HG02623 (cell line): ENCODE data around the gene AJAP1.

Experiments used
- ATAC-seq: cut with Tn5 transposase; IDR thresholded peaks from one replicate; pipeline ENCODE4 v1.9.1; 2021; ENCODE audit warnings: moderate library complexity; ENCODE audit not compliant: unreplicated experiment

AJAP1 gene

DNA sequence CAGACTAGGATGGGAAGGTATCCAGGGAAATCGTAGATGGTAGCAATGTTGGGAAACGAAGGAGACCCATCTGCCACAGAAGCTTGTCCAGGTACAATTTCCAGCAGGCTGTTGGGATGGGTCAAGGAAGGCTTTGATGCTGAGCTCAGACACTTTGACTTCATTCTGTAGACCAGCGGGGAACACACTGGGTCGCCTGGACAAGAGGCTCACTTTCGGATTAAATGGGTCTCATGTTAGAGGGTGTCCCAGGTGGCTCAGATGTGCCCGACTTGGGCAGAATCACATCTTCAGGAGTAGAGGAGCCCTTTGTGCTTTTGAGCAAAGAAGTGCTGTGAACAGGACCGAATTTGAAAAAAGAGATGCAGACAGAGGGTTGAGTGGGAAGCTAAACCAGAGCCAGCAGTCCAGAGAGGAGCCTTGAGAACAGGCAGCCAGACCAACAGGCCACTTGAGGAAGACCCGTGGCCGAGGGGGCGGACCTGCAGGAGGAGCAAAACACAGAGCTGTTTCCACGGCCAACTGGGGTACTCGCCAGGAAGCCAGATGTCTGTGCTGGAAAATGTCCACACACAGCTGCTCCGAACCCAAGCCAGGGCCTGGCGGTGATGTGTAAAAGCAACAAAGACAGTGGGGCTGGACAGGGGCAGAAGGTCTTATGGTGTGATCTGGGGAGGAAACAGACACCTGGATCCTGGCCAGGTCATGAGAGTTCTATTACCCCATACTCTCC, 146.9 kb downstream of the AJAP1 start:
- ATAC-seq, result no peak

DNA sequence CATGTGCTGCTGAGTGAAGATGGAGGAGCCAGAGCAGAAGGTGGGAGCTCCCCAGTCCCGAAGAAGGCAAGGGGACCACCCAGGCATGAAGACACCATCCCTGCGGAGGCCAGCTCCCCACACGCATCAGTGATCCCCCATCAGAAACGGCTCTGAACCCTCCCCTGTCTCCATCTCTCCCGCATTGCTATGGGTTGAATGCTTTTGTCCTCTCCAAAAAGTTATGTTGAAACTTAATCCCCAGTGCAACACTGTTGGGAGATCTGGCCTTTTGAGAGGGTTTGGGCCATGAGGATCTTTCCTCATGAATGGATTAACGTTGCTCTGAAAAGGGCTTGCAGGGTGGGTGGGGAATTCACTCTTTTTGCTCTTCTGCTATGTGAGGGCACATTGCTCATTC, 147.6 kb downstream of the AJAP1 start:
- ATAC-seq, result no peak

DNA sequence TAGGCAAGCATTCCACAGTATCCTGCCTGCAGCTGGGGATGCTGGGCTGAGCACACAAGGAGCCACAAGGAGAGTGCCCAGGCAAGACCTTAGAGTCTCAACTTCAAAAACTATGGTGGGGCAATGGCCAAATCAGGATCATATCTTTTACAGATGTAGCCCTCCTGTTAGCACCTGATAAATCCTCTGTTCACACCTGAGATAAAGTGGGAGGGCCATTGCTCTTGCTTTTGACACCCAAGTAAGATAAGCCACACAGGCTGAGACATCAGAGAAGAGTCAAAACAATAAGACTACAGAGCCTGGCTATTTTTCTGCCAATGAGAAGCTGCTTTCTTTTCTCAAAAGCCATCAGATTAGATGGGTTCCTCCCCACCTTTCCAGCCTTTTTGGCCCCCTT, 148.9 kb downstream of the AJAP1 start:
- no peak for ATAC-seq

DNA sequence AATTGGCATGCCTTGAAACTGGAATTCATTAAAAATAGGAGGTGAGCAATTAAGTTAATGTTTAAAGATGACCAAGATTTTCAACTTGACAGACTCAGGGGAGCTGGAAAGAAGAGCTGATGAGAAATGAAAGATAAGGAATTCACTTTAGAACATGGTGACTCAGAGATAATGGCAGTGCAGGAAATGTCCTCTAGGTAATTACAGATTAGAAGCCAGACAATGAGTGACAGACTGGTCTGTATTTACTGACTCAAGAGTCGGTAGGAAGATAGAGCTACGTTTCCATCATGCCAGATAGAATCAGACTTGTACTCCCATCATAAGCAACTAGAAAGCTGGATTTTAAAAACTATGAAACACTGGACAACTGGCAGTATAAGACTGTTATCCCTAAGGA, 151.6 kb downstream of the AJAP1 start:
- no peak for ATAC-seq

DNA sequence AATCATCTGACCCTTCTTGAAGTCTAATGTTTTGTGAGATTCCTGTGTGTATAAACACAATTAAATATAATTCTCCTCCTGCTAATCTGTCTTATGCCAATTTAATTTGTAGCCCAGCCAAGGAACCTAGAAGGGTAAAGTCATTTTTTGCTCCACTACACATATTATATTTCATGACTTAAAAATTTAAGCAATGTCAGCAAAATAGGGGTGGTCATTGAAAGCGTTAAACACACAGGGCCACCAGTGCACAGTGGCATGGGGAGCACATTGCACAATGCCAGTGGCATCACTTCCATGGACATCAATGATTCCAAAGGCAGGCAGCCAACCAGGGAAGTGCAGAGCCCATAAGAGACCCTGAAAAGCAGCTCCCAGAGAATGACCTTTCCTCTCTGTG, 166.1 kb downstream of the AJAP1 start:
- no peak for ATAC-seq

DNA sequence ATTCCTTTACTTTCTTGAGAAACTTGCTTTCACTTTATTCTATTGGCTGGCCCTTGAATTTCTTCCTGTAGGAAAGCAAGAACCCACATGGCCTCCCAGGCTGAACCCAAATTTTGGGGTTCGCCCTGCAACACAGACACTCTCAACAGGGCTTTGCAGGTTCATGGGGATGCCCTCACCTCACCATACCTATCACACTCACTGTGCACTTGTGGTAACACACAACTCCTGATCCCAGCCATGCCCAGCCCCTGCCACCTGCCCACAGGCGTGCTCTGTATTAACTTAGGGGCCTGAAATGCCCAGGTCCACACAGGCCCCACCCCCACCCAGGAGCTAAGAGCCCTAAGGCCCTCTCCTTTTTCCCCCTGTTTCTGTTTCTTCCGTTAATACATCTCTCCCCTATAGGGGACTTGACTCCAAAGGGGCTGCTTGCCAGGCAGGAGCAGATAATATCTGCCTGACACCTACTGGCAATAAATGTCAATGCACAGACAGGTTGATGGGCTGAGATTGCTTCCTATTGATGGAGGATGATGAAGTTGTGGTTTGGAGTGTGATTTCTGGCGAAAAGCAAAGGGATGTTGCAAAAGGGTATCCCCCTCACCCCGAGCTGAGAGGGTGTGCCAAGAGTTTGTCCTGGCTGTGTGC, 171.5 kb downstream of the AJAP1 start:
- no peak for ATAC-seq

DNA sequence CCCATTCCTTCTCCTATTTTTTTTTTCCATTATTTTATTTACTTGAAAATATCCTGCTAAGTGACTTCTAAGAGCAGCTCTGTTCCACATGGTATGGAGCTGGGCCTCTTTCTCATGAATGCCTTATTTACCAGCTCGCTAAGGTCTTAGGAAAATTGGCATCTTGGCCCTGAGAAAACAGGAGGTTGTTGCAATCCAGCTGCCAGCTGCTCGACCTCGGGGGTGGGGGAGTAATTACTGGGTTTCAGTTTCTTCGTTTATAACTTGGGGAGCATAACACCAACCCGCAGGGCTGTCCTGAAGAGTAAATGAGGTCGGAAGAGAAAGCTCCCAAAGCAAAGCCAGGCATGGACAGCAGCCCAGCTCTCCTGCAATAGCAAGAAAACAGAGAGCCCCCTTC, 176.3 kb downstream of the AJAP1 start:
- no peak for ATAC-seq

DNA sequence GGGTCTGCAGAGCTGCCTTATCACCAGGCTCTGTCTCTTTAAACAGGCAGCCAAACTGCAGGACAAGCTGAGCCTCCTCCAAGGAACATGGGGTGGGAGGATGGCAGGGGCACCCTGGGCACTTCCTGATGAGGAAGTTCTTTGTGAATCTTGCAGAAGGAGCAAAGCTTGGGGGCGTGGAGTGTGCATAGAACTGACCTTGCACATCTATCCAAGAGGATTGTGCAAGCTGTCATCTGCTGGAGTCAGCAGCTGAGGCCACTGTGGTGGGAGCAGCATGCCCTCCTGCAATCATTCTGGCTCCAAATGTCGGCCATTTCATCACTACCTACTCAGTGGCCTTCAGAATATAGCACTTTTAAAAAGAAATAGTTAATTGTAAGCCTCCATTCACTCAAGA, 182.2 kb downstream of the AJAP1 start:
- ATAC-seq, result no peak

DNA sequence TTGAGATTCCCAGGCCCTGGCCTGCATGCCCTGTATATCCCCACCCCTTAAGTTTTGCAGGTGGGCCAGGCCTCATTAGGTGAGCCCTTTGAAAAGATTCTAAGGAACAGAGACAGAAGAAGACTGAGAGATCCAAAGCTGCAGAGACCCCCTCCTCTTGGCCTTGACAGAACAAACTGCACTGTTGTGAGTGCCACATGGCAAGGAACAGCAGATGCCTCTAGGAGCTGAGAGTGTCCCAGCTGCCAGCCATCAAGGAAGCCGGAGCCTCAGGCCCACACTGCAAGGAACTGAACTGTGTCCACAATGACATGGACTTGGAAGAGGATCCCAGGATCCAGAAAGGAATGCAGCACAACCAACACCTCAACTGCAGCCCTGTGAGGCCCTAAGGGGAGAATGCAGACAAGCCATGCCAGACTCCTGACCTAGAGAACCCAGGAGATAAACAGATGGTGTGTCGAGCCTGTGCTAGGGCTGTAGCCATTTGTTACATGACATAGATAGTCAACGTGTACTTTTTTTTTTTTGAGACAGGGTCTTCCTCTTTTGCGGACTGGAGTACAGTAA, 182.7 kb downstream of the AJAP1 start:
- ATAC-seq, result no peak

DNA sequence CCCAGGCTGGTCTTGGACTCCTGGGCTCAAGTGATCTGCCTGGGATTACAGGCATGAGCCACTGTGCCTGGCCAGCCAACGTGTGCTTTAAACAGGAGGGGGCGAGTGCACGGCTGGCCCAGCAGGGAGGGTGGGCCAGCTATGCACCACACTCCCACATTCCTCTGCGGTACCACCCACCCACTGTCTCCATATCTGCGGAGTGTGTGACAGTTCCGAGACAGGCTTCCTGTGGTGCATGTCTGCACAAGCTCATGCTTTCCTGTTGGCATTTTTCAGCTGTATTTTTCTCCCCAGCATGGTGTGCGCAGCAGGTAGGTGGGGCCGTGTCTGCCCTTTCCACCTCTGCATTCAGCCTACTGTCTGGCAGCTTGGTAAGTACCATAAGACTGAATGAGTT, 183.3 kb downstream of the AJAP1 start:
- no peak for ATAC-seq

DNA sequence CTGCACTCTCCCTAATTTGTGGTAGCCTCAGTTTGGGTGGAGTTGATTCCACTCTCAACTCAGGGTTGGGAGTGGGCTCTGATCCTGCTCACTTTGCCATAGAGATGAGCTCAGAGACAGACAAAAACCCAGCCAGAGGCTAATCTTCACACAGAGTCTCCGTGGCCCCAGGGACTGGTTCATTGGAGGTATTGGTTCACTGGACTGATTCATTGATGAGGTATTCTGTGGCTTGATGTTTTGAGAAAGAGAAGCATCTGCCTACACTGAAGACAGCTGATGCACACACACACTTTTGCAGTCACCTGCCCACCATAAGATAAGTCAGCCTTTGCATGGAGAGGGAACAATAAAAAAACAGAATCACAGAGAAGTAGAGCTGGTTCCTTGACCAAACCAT, 183.8 kb downstream of the AJAP1 start:
- ATAC-seq, result no peak
